Neural cell (in vitro differentiated cells): ENCODE data around the gene KLHL21. TPM values are rescaled to one million over a fixed set of nuclear protein-coding genes. Genes with fewer than 3 reads are reported as not detected.
A peak's percentile ranks its signal among the peaks of the same experiment; 100 is the strongest.
"Not testable (repeated sequence)": the region's sequence is repeated elsewhere in the genome, so short reads cannot be mapped to it uniquely, and the experiment has no call there.

ENCODE experiments used
- H2AFZ ChIP-seq: fragments of 200-600, 300-800 bp; sonication (generic), shearing (Covaris generic); 2 replicates; pipeline ENCODE4 v1.6.0; 2014; ENCODE audit warnings: low read depth, mild to moderate bottlenecking, antibody characterized with exemption, low read length, moderate library complexity
- H3F3A ChIP-seq: fragments of 200-600 bp; shearing (Covaris generic); 2 replicates; pipeline ENCODE4 v1.6.1; 2016; ENCODE audit warnings: mild to moderate bottlenecking, moderate library complexity, mixed read lengths, antibody characterized with exemption, low read length; ENCODE audit not compliant: insufficient read depth, poor library complexity, severe bottlenecking
- H3K27ac ChIP-seq: fragments of 200-600, 300-800 bp; sonication (generic), shearing (Covaris generic); 2 replicates; pipeline ENCODE4 v1.5.1; 2014; ENCODE audit warnings: mild to moderate bottlenecking, low read length, moderate library complexity
- H3K27me3 ChIP-seq: fragments of 300-800, 200-600 bp; sonication (generic), shearing (Covaris generic); 2 replicates; pipeline ENCODE4 v1.6.0; 2014; ENCODE audit warnings: mild to moderate bottlenecking, low read depth, low read length, moderate library complexity; ENCODE audit not compliant: insufficient read depth
- H3K36me3 ChIP-seq: fragments of 300-800, 200-600 bp; sonication (generic), shearing (Covaris generic); 2 replicates; pipeline ENCODE4 v1.5.1; 2014; ENCODE audit warnings: mild to moderate bottlenecking, antibody characterized with exemption, low read length, moderate library complexity; ENCODE audit not compliant: insufficient read depth
- H3K4me2 ChIP-seq: fragments of 300-800, 200-600 bp; sonication (generic), shearing (Covaris generic); 2 replicates; pipeline ENCODE4 v1.6.0; 2014; ENCODE audit warnings: mild to moderate bottlenecking, low read length
- H3K4me3 ChIP-seq: fragments of 300-800, 200-600 bp; sonication (generic), shearing (Covaris generic); 2 replicates; pipeline ENCODE4 v1.5.1; 2014; ENCODE audit warnings: mild to moderate bottlenecking, low read length, moderate library complexity
- H3K79me2 ChIP-seq: fragments of 200-600 bp; shearing (Covaris generic); replicated peaks from 2 replicates; pipeline ENCODE4 v1.6.0; 2014; ENCODE audit warnings: mild to moderate bottlenecking, low read length, moderate library complexity; ENCODE audit not compliant: insufficient read depth
- H3K9ac ChIP-seq: fragments of 300-800, 200-600 bp; sonication (generic), shearing (Covaris generic); 2 replicates; pipeline ENCODE4 v1.6.1; 2016; ENCODE audit warnings: mild to moderate bottlenecking, low read length, mixed read lengths
- H3K9me2 ChIP-seq: fragments of 200-600 bp; shearing (Covaris generic); 2 replicates; pipeline ENCODE4 v1.6.1; 2016; ENCODE audit warnings: mild to moderate bottlenecking, low read length, mixed read lengths; ENCODE audit not compliant: insufficient read depth
- H3K9me3 ChIP-seq: fragments of 200-600, 300-800 bp; sonication (generic), shearing (Covaris generic); 2 replicates; pipeline ENCODE4 v1.6.1; 2016; ENCODE audit warnings: mild to moderate bottlenecking, mixed run types, low read length, moderate library complexity, mixed read lengths
- H4K20me1 ChIP-seq: fragments of 200-600 bp; shearing (Covaris generic); 2 replicates; pipeline ENCODE4 v1.6.1; 2016; ENCODE audit warnings: mild to moderate bottlenecking, mixed run types; ENCODE audit not compliant: insufficient read depth
- CTCF ChIP-seq: fragments of 450-650 bp; IDR thresholded peaks from 2 replicates; pipeline ENCODE4 v1.5.1; 2014; ENCODE audit warnings: antibody characterized with exemption, mild to moderate bottlenecking, moderate library complexity; ENCODE audit not compliant: poor library complexity, severe bottlenecking
- EP300 ChIP-seq: fragments of 450-650 bp; conservative IDR thresholded peaks from 2 replicates; pipeline ENCODE4 v1.6.1; 2014; ENCODE audit warnings: antibody characterized with exemption, mild to moderate bottlenecking, moderate library complexity; ENCODE audit not compliant: poor library complexity, severe bottlenecking
- EZH2 ChIP-seq: fragments of 200-600, 300-800 bp; shearing (Covaris generic), sonication (generic); IDR thresholded peaks from 2 replicates; pipeline ENCODE4 v1.6.1; 2014; ENCODE audit warnings: antibody characterized with exemption, low read length, borderline replicate concordance, mild to moderate bottlenecking; ENCODE audit not compliant: insufficient read depth, poor library complexity, severe bottlenecking
- MXI1 ChIP-seq: fragments of 450-650 bp; conservative IDR thresholded peaks from 2 replicates; pipeline ENCODE4 v1.6.1; 2014; ENCODE audit warnings: antibody characterized with exemption, mild to moderate bottlenecking; ENCODE audit not compliant: poor library complexity, severe bottlenecking
- POLR2AphosphoS5 ChIP-seq: IDR thresholded peaks from 2 replicates; pipeline ENCODE4 v1.6.1; 2012
- RAD21 ChIP-seq: fragments of 450-650 bp; conservative IDR thresholded peaks from 2 replicates; pipeline ENCODE4 v1.6.1; 2014; ENCODE audit warnings: antibody characterized with exemption, mild to moderate bottlenecking, moderate library complexity
- REST ChIP-seq: IDR thresholded peaks from 2 replicates; pipeline ENCODE4 v1.6.1; 2012; ENCODE audit warnings: borderline replicate concordance
- SMC3 ChIP-seq: fragments of 450-650 bp; conservative IDR thresholded peaks from 2 replicates; pipeline ENCODE4 v1.6.1; 2014; ENCODE audit warnings: antibody characterized with exemption, mild to moderate bottlenecking, moderate library complexity; ENCODE audit not compliant: poor library complexity
- TAF1 ChIP-seq: IDR thresholded peaks from 2 replicates; pipeline ENCODE4 v1.6.1; 2012; ENCODE audit warnings: low read depth
- polyA plus RNA-seq: library from polyadenylated mRNA; depleted of rRNA; stranded (reverse); fragments of >200 nt; gene quantifications from 2 replicates; pipeline ENCODE4 v1.2.3, GENCODE V29; 2014

The KLHL21 gene
- polyA plus RNA-seq, 1 donor from 2014 or later: 8.4 TPM

GRCh38 chr1:6559161-6559560, 43.5 kb downstream of the KLHL21 start:
- H3K27me3 ChIP-seq, H3K79me2 ChIP-seq, H2AFZ ChIP-seq, H3K9me2 ChIP-seq, H3K36me3 ChIP-seq, H3K27ac ChIP-seq, H3K4me3 ChIP-seq, H3K9me3 ChIP-seq, H4K20me1 ChIP-seq, H3K9ac ChIP-seq, H3F3A ChIP-seq, H3K4me2 ChIP-seq: not testable (repeated sequence)

- no peak for TF ChIP-seq TAF1
- TF ChIP-seq EP300: no peak
- no peak for TF ChIP-seq CTCF
- no peak for TF ChIP-seq EZH2
- no peak for TF ChIP-seq POLR2AphosphoS5
- TF ChIP-seq SMC3: no peak
- no peak for TF ChIP-seq MXI1
- H2AFZ ChIP-seq: no peak overlapping the region
- no peak overlapping the region for H3K4me2 ChIP-seq
- no peaks in the 10 kb centered on the region for H3K27me3 ChIP-seq
- peaks cover 15% of the 10 kb centered on the region for H3K79me2 ChIP-seq
- no peak overlapping the region for H3K4me3 ChIP-seq
- no peak overlapping the region for H3K27ac ChIP-seq
- no peaks in the 10 kb centered on the region for H3F3A ChIP-seq
- no peaks in the 10 kb centered on the region for H3K9me2 ChIP-seq
- H3K9me3 ChIP-seq: no peaks in the 10 kb centered on the region
- no peaks in the 10 kb centered on the region for H3K36me3 ChIP-seq
- no peak overlapping the region for H3K9ac ChIP-seq
- no peaks in the 10 kb centered on the region for H4K20me1 ChIP-seq
Measured at GRCh38 chr1:6557597-6557996, 45.1 kb downstream of the KLHL21 start.

GRCh38 chr1:6554907-6555778, 47.5 kb downstream of the KLHL21 start, which contains the start of gene TAS1R1:
TAS1R1 (plus strand) TSS chr1:6555307; CDS start chr1:6555374, 67 bp downstream.
- H3K36me3 ChIP-seq: no peaks in the 10 kb centered on the region
- peak within 1 kb of the TSS; percentile 79 for H3K9ac ChIP-seq
- peak within 1 kb of the TSS; percentile 40 for H2AFZ ChIP-seq
- TF ChIP-seq CTCF: no peak
- no peak for TF ChIP-seq RAD21
- TF ChIP-seq POLR2AphosphoS5: no peak
- TF ChIP-seq MXI1: no peak
- TF ChIP-seq SMC3: no peak
- no peak for TF ChIP-seq TAF1
- TF ChIP-seq REST: no peak
- no peak for TF ChIP-seq EP300
- no peak for TF ChIP-seq EZH2
- H3K79me2 ChIP-seq: peaks cover 15% of the 10 kb centered on the region
- no peak within 1 kb of the TSS for H3K4me2 ChIP-seq
- H3K9me3 ChIP-seq: no peaks in the 10 kb centered on the region
- no peaks in the 10 kb centered on the region for H4K20me1 ChIP-seq
- H3F3A ChIP-seq: no peaks in the 10 kb centered on the region
- peak within 1 kb of the TSS; percentile 98 for H3K4me3 ChIP-seq
- no peaks in the 10 kb centered on the region for H3K9me2 ChIP-seq
- no peaks in the 10 kb centered on the region for H3K27me3 ChIP-seq
- no peak within 1 kb of the TSS for H3K27ac ChIP-seq
